Body of pancreas (tissue), 4 donors: ENCODE data around the gene EYS.
"Not testable (repeated sequence)": the region's sequence is repeated elsewhere in the genome, so short reads cannot be mapped to it uniquely, and the experiment has no call there.

Source experiments
- CTCF ChIP-seq, 7 experiments: fragments of 450-650 bp in 4 of 7; fragments of 200-600 bp in 3 of 7; sonication (generic) in 3 of 7; IDR thresholded peaks; one replicate each; pipeline ENCODE4 v1.5.1; 2016 to 2019; ENCODE audit warnings: antibody characterized with exemption in 7 of 7
- POLR2A ChIP-seq, 3 donors: fragments of 450-650 bp; IDR thresholded peaks; one replicate each; pipeline ENCODE4 v1.6.1; 2016; ENCODE audit warnings: antibody characterized with exemption in 3 of 3, mild to moderate bottlenecking in 2 of 3

- peak in 2 of 7 experiments; percentile 14 to 30 for TF ChIP-seq CTCF (IDR thresholded peaks at IDR 0.05)
- TF ChIP-seq POLR2A (IDR thresholded peaks at IDR 0.05): not testable (repeated sequence)
These were observed 1237.6 kb downstream of the EYS start for GRCh38 chr6:64469405-64469804.
